Activated CD8-positive, alpha-beta memory T cell treated with anti-CD3 and anti-CD28 coated beads, Interleukin-2, amount 50 U/mL, for 24 hours (primary cell): ENCODE results near the gene PLS1.
A peak's percentile ranks its signal among the peaks of the same experiment; 100 is the strongest.
"Not testable (repeated sequence)": the region's sequence is repeated elsewhere in the genome, so short reads cannot be mapped to it uniquely, and the experiment has no call there.

Experiments
- DNase-seq: peaks from one replicate; pipeline ENCODE4 v3.0.0-alpha.2; 2020; ENCODE audit errors: extremely low read depth

Gene PLS1, protein sequence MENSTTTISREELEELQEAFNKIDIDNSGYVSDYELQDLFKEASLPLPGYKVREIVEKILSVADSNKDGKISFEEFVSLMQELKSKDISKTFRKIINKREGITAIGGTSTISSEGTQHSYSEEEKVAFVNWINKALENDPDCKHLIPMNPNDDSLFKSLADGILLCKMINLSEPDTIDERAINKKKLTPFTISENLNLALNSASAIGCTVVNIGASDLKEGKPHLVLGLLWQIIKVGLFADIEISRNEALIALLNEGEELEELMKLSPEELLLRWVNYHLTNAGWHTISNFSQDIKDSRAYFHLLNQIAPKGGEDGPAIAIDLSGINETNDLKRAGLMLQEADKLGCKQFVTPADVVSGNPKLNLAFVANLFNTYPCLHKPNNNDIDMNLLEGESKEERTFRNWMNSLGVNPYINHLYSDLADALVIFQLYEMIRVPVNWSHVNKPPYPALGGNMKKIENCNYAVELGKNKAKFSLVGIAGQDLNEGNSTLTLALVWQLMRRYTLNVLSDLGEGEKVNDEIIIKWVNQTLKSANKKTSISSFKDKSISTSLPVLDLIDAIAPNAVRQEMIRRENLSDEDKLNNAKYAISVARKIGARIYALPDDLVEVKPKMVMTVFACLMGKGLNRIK

DNA sequence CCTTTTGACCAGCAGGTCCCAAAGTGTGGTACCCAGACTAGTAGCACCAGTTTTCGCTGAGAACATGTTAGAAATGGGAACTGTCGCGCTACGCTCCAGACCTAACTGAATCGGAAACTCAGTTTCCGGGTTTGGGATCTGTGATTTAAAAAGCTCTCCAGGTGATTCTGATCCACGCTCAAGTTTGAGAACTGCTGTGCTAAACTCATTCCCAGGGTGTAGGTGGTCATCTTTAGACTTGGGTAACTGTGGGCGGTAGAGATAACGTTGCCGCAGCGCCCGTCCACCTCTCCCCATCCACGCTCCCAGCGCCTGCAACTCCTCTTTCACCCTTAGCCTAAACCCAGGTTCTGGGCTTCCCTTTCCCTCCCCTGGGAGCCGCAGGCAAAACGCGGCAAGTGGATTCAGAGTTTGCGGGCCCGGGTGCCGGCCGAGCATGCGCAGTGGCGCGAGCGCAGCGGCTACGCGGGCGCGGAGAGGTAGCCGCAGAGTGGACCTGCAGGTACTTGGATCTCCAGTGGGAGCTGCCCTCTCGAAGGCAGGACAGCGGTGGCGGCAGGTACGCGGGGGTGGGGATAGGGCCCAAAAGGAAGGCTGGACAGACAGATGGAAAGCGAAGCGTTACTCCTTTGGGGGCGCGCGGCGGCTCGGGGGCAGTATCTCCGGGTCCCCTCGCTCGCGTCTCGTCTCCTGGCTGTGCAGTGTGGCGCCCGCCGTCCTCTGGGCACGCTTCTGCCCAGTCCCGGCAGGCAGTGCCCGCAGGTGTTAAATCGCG, at the start of gene PLS1:
Gene PLS1, plus strand, starts transcription at position 443 of the 775 bp plus-strand sequence. CDS start 67,845 bp downstream, outside the sequence.
- DNase-seq: peak; percentile 64

DNA sequence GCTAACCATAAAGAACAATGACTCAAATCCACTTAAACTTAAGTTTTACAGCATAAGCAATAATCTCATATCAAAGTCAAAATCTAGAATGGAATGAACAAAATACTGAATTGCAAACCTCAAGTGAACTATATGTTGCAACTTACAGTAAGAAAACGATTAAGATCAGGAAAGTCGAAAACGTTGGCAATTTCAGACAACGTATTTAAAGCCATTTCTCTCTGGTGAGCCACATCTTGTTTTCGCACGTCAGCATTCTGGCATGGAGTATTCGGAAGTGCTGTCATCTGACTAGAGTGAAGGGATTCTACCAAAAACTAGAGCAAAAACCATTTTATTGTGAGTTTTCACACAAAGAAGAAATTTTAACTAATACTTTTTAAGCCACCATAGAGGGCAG, 46.2 kb upstream of the PLS1 start:
- DNase-seq: no peak

DNA sequence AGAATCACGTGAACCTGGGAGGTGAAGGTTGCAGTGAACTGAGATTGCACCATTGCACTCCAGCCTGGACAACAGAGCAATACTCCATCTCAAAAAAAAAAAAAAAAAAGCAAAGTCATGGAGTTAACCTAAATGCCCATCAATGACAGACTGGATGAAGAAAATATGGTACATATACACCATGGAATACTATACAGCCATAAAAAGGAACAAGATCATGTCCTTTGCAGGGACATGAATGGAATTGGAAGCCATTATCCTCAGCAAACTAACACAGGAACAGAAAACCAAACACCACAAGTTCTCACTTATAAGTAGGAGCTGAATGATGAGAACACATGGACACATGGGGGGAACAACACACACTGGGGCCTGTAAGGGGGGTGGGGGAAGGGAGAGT, 43.6 kb upstream of the PLS1 start:
- DNase-seq: not testable (repeated sequence)

DNA sequence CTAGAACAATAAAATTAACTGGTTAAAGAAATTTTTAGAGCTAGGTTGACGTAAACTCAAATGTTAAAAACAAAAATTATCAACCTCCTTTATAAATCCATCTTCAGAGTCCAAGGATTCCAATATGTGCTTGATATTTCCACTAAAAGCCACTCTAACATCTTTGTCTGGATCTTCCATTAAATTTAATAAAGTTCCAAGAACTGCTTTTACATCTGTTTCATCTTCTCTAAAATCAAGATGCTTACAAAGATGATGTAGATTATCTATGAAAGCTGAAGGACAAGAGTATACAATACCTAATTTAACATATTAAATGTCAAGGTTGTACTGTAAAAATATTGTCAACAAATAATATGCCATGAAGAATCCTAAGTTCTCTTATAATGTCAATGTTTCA, 42.5 kb upstream of the PLS1 start:
- DNase-seq: no peak

DNA sequence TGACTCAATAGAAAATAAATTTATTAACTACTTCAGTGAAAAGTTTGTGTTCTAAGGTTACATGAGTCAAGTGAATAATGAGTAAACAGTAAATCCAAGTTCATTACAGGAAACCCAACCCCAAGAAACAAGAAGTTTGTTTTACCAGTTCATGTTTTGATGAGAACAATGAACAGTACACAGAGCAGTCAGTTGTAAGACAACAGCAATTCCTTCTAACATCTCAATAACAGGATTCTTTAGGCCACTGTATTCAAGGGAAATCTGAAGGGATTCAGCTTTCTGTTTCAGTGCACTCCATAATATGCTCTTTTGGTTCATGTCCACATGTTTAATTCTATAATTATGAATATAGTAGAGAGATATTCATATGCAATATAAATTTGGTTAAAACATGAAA, 36.1 kb upstream of the PLS1 start:
- DNase-seq: no peak

DNA sequence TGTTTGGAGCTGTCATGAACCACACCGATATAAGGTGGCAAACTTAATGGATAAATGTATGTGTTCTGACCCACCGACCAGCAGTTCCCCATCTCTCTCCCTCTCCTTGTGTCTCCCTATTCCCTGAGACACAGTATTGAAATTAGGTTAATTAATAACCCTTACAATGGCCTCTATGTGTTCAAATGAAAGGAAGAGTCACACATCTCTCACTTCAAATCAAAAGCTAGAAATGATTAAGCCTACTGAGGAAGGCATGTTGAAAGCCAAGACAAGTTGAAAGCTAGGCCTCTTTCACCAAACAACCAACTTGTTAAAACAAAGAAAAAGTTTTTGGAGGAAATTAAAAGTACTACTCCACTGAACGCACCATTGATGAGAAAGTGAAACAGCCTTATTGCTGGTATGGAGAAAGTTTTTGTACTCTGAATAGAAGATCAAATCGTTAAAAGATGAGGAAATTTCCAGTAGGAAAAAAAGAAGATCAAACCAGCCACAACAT, 32.6 kb upstream of the PLS1 start:
- DNase-seq: no peak

DNA sequence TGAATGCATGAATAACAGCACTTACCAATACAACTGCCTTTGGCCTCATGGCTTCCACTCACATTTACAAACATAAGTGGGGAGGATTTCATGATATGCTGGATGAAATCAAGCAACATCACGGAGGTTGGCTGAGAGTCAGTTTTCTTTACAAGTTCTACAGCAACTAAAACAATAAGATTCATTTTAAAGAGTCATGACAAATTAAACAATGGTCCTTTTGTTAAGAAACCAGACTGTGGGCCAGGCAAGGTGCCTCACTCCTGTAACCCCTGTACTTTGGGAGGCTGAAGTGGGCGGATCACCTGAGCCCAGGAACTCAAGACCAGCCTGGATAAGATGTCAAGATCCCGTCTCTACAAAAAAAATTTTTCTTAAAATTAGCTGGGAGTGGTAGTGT, 30.1 kb upstream of the PLS1 start:
- no peak for DNase-seq

DNA sequence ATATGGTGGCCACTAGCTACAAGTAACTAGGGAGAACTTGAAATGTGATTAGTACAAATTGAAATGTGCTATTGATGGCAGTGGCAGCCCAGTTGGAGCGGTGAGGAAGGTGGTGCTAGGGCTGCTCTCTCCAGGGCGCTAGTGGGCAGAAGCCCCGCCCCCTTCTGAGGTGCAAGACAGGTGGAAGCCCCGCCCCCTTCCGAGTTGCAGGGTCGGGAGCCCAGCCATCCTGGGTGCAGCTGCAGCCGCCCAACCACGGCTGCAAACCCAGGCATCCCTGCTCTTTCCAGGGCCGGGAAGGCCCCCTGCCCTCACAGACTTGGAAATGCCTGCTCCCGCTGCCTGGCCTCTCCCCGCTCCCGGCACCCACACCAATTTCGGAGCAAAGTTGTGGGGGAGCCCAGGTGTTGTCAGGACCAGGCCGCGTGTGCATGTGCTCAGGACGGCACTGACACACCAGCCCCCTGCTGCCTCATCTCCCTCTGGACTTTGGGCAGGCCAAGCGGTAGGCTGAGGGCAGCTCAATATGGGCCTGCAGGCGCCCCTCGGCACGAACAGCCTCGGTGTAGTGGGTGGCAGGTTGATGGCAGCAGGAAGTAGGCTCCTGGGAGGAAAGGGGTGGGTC, 27.7 kb upstream of the PLS1 start:
- no peak for DNase-seq

DNA sequence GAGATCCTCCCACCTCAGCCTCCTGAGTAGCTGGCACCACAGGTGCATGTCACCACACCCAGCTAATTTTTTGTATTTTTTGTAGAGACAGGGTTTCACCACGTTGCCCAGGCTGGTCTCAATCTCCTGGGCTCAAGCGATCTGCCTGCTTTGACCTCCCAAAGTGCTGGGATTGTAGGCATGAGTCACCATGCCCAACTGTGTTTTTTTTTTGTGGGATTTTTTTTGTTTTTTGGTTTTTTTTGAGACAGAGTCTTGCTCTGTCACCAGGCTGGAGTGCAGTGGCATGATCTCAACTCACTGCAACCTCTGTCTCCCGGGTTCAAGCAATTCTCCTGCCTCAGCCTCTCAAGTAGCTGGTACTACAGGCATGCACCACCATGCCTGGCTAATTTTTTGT, 26.8 kb upstream of the PLS1 start:
- DNase-seq: not testable (repeated sequence)

DNA sequence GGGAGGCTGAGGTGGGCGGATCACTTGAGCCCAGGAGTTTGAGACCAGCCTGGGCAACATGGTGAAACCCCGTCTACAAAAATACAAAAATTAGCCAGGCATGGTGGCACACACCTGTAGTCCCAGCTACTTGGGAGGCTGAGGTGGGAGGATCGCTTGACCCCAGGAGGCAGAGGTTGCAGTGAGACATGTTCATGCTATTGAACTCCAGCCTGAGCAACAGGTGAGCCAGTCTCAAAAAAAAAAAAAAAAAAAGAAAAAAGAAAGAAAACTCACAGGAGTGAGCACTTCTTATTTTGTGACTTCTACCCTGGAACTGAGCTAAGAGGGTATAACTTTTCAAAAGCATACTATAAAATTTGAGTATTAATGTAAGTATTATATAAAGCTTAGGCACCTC, 22.0 kb upstream of the PLS1 start:
- not testable (repeated sequence) for DNase-seq

DNA sequence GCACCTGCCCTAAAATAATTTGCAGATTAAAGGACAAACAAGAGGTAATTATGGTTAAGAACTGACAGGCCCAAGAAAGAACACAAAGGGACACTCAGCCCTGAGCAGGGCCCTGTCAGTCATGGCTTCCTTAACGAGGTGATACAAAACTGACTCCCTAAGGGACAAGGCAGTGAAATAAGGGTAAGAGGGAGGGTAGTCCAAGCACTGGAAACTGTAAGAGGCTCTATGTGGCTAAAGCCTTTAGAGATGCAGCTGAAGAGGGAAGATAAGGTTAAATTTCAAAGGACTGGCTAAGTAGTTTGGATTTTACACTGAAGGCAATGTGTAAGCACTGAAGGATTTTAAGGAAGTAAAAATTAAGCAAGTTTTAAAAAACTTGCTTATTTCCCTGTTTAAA, 21.5 kb upstream of the PLS1 start:
- no peak for DNase-seq

DNA sequence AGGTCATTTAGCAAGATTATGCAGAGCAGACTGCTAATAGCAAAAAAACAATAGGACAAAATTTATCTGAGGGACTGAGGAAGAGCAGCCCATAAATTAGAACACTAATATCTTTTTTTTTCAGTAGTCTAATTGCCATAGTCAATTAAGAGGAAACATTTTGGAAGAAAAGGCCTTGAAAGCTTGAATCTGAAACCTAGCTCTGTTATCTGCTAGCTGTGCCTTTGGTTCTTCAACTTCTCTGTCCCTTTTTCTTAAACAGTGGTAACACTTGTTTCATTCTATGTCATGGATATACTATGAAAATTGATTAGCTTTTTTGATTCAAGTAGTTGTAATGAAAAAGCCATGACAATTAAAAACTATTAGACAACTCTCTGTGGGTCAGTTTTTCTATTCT, 19.4 kb upstream of the PLS1 start:
- DNase-seq: no peak

DNA sequence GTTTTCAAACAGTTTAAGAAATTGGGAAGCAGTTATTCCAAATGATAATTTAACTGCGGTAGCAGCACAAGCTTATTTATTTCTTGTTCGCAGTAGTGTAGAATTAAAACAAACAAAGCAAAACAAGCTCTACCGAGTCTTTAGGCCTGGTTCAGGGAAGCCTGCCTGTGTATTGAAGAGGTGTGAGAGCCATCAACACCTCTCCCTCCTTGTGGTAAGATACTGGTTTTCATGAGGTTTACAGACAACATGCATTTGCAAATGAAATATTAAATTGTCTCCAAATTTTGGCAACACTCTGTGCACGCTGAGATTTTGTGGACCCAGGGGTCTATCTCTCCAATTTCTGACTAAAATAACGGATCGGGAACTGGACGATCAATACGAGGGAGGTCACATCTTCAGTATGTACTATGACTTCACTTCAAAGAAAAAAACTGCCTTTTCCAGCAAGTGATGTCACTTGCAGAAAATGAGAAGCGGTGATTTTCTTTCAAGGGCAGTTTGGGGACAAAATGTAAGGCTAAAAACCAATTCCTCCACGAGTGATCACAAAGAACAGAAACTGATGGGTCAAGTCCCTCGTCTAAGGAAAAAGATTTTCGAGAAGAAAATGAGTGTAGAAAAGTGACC, 18.4 kb upstream of the PLS1 start:
- no peak for DNase-seq

DNA sequence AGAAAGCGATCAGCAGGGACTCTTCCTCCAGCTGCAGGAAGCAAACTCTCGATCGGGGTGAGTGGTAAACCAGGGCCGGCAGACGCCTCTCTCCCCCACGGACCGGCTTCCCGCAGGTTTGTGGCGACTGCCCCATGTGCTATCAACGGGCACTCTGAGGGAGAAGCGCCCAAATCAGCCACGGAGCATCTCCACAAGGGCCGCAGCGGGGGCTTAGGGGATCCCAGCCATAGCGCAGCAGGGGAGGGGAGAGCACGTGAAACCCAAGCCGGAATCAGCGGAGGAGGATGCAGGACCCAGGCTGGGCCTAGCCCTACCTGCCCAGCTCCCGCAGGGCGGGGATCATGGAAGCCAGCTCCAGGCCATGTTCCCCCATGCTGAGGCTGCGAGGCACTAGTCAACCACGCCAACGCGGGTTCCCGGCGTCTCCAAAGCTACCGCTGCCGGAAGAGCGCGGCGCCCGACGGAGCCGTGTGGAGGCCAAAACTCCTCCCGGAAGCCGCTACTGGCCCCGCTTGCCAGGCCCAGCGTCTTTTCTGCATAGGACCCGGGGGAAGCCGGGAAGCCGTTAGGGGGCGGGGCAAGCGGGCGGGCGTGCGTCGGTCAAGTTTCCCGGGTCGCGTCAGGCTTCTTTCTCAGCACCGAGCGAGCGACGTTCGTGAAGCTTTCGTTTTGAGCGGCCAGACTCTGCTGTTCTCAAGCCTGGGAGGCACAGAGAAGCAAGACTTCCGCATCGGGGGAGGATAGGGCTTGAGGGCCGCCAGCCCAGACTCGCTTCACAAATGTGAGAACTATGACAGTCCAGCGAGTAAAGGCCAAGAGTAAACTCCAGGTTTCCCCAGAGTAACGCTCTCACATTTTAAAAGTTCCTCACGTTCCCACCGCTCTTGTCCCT, 17.6 kb upstream of the PLS1 start, which contains the start of gene ATR:
Gene ATR, minus strand, starts transcription at position 405 of the 895 bp plus-strand sequence. Its CDS starts 29 bp downstream, at position 376.
- DNase-seq: peak; percentile 93

DNA sequence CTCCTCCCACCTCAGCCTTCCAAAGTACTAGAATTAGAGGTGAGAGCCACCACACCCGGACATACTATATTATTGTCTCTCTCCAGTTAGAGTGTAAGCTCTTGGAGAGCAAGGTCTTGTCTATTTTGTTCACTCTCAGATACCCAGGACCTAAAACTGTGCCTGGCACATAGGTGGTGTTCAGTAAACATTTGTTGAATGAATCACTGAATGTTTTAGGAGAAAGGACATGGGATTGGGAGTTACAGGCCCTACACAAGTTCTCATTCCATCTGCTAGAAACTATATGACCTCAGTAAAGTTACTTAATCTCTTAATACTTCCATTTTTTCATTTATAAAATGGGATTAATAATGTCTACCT, 16.2 kb upstream of the PLS1 start:
- no peak for DNase-seq

DNA sequence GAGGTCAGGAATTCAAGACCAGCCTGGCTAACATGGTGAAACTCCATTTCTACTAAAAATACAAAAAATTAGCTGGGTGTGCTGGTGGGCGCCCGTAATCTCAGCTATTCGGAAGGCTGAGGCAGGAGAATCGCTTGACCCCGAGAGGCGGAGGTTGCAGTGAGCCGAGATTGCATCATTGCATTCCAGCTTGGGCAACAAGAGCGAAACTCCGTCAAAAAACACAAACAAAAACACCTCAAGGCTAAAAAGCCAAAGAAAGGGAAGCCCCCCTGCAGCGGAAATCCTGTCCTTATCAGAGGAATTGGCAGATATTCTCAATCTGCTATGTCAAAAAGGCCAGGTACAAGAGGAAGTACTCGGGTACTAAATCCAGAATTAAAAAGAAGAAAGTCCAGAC, 15.1 kb upstream of the PLS1 start:
- DNase-seq: not testable (repeated sequence)

DNA sequence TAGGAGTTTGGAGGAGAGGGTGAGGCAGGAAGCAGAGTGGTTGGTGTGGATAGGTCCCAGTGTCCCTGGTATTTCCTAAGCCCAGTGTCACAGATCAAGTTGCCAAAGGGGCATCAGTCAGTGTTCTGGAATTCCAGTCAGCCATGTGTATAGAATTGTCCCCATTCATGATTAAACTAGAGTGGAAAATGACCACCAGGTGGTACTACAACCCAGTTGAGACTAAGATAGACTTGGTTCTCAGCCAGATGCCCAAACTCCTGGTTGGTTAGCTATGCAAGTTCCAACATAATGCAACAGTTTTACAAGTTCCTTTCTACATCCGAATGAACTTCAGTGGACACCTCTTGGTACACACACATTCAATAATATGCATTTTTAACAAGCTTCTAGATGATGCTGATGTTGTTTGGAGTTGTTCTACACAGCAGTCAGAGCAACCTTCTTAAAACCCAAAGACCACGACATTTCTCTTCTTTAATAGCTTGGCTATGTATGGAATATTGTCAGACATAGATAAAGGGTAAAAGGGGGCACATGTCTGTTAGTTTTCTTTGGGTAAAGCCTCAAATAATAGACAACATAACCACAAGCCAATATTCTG, 9.3 kb upstream of the PLS1 start:
- DNase-seq: no peak

DNA sequence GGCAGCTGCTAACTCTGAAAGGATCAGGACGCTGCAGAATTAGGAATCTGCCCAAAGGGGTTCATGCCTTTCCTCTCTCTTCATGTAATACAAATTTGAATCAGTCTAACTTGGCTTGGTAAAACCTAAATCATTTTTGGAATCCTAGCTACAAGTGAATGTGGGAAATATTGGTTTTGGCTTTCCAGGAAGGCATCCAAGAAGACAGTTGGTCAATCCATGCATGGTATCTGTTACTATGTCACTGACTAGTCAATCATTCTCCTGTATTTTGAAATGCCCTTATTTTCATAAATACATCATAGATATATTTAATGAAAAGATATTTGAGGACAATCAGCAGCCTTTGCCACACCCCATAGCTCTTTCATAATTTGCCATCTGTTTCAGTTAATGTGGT, 7.5 kb upstream of the PLS1 start:
- DNase-seq: no peak

DNA sequence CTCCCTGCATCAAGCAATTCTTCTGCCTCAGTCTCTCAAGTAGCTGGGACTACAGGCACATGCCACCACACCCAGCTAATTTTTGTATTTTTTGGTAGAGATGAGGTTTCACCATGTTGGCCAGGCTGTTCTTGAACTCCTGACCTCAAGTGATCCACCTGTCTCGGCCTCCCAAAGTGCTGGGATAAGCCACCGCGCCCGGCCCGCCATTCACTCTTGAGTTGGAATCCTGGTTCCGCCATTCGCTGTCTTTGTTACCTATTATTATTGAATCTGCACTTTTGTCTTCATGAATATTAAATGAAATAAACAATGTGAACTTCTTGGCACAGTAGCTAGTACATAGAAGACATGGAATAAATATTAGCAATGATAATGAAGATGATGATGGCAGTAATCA, 3.9 kb upstream of the PLS1 start:
- not testable (repeated sequence) for DNase-seq

DNA sequence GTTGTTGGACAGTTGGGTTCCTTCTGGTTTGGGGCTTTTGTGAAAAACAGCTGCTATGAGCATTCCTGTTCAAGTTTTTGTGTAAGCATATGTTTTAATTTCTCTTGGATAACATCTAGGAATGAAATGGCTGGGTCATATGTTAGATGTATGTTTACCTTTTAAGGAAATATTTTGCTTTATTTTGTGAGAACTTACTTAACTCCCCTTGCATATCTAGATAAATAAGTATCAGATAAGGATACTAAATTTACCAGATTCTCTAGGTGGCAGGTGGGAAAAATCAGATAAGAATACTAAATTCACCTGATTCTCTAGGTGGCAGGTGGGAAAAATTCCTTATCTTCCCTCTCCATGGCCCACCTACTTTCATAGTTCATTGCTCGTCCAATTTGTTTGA, 1.1 kb upstream of the PLS1 start:
- no peak for DNase-seq
